ENCODE measurements around the gene NDP.

DNA sequence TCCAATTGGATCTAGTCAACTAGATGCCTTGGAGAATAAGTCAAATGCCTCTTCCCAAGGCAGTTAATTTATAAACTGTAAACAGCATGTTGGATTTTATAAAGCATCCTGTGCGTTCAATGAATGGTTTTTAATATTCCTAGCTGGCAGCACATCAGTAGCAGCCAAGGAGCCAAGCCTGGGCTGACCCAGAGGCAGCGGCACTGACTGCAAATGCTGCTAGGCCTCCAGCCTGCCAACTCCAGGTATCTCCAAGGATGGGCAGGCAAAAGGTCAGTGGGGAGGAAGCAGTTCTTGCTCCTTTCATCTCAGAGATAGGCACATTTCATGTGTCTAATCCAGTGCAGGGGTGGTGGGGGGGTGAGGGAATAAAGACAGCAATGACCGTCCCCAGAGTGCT, 9.5 kb downstream of the NDP start:
- TF ChIP-seq, protein P1, sequence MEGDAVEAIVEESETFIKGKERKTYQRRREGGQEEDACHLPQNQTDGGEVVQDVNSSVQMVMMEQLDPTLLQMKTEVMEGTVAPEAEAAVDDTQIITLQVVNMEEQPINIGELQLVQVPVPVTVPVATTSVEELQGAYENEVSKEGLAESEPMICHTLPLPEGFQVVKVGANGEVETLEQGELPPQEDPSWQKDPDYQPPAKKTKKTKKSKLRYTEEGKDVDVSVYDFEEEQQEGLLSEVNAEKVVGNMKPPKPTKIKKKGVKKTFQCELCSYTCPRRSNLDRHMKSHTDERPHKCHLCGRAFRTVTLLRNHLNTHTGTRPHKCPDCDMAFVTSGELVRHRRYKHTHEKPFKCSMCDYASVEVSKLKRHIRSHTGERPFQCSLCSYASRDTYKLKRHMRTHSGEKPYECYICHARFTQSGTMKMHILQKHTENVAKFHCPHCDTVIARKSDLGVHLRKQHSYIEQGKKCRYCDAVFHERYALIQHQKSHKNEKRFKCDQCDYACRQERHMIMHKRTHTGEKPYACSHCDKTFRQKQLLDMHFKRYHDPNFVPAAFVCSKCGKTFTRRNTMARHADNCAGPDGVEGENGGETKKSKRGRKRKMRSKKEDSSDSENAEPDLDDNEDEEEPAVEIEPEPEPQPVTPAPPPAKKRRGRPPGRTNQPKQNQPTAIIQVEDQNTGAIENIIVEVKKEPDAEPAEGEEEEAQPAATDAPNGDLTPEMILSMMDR (IDR thresholded peaks at IDR 0.05): no peak
- no peak for TF ChIP-seq POLR2A (IDR thresholded peaks at IDR 0.05)
- no peak for TF ChIP-seq EP300 (IDR thresholded peaks at IDR 0.05; ENCODE audit: low read depth)
- no peak for TF ChIP-seq POLR2AphosphoS5 (IDR thresholded peaks at IDR 0.05)
